Choroid plexus epithelial cell (primary cell): Measurements from ENCODE around the gene HOXC5.

ENCODE experiments used
- DNase-seq: peaks from one replicate; pipeline ENCODE4 v3.0.0-alpha.2; 2010; ENCODE audit warnings: low read depth
- H3K4me3 ChIP-seq: 2 replicates; pipeline ENCODE4 v1.5.1; 2011; ENCODE audit warnings: low read depth, mild to moderate bottlenecking, control low read depth, low read length, moderate library complexity
- TF ChIP-seq, protein P1 (sequence below): conservative IDR thresholded peaks from 2 replicates; pipeline ENCODE4 v1.5.1; 2011; ENCODE audit warnings: low read depth, mild to moderate bottlenecking, control low read depth, inconsistent platforms, low read length, moderate library complexity

Gene HOXC5

DNA sequence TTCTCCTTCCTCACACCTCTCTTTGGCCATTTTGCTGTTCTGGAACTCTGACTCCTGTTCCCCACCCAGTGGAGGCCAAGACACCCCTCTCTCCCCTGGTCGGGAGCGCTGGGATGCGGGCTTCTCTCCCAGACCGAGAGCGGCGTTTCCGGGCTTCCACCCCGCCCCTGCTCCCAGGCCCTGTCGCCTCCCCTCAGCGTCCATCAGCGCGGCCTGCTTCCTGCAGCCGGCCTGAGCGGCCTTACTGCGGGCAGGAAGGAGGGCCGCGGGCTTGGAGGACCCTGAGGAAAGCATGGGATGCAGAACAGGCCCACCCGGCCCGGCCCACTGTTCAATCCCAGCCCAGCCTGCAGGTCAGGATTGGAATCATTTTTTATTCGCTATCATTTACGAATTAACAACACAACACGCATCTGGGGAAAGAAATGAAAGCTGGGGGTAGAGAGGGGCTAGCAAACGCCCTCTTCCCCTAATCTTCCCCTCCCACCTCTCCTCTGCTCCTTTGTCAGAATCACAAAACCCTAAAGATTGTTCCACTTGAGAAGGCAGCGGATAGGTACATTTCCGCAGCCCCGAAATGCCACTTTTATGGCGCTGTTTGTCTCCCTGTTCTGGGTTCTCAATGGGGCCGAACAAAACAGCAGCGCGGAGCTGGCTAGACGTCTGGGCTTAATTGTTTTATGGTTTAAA, 27.9 kb upstream of the HOXC5 start:
- TF ChIP-seq, protein P1, sequence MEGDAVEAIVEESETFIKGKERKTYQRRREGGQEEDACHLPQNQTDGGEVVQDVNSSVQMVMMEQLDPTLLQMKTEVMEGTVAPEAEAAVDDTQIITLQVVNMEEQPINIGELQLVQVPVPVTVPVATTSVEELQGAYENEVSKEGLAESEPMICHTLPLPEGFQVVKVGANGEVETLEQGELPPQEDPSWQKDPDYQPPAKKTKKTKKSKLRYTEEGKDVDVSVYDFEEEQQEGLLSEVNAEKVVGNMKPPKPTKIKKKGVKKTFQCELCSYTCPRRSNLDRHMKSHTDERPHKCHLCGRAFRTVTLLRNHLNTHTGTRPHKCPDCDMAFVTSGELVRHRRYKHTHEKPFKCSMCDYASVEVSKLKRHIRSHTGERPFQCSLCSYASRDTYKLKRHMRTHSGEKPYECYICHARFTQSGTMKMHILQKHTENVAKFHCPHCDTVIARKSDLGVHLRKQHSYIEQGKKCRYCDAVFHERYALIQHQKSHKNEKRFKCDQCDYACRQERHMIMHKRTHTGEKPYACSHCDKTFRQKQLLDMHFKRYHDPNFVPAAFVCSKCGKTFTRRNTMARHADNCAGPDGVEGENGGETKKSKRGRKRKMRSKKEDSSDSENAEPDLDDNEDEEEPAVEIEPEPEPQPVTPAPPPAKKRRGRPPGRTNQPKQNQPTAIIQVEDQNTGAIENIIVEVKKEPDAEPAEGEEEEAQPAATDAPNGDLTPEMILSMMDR: no peak
- no peak for DNase-seq
- no peak overlapping the region for H3K4me3 ChIP-seq

DNA sequence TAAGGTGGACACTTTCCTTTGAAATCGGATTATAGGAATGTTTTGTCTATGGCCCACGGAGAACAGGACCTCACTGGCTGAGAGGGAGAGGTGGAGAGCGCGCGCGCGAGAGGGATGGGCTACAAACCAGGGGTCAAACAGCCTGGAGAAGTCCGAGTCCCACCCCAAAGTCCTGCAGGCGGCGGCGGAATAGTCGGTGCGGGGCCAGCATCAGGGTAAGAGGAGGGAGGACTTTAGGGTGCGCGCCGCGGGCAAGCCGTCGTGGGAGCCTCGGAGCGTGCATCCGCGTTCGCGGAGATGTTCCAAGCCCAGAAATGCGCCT, 27.4 kb upstream of the HOXC5 start:
- no peak for DNase-seq
- TF ChIP-seq, protein P1: no peak
- H3K4me3 ChIP-seq: no peak overlapping the region

DNA sequence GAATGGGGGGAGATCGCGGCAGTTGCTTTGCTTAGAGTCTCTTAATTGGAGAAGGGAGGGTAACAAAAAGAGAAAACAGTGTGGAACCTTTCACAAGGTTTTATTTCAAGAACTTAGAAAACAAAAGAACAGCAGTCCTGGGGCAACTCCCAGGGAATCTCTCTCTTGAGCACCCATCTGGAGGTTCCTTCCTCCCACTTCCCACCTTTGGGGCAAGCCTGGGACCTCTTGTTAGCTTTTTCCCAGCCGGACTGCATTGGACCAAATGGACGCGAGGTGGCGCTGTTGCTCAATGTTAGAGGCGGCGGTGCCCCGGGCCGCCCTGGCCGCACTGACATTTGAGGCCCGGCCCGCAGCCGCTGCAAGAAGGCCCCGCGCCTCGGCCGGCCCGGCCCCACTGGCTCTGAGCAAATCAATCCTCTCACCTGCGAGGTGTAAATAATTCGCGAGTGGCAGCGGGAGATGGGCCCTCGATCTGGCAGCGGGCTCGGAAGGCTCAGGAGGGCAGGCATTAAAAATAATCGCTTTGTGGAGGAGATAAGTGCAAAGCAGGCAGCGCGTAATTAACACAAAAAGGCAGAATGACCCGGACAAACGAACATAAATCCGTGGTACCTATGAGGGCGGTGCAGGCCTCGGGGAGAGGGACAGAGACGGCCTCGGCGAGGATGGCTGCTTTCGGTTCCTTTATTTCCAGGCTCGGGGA, 26.8 kb upstream of the HOXC5 start:
- peak overlapping the region; percentile 35 for H3K4me3 ChIP-seq
- TF ChIP-seq, protein P1: peak; percentile 83

DNA sequence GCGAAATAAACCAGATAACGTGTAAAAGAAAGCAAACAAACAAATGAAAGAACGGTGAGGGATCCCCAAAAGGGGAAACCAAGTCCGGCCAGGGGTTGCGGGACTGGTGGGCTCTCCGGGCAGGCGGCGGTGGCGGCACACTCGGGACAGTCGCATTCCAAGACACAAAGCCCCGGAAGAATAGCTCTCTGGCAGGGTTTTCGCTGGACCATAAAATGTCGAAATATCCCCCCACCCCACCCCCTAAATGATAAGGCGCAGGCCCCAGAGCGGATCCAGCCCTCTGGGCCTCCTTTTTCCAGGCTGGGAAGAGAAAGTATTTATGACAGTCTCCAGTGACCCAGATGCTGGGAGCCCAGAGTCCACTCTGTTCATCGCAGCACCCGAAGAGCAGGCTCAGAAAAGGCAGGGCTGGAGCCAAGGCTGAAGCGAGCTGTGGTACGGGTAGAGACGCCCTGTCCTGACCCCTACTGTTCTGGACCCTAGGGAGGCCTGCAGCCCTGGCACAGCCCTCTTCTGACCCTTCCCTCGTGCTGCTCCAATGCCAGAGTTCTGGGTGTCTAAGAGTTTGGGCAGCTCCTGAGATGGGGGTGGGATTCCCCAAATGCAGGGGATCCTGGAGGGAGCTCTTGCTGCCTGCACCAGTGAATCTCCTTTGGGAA, 26.2 kb upstream of the HOXC5 start:
- no peak for DNase-seq
- TF ChIP-seq, protein P1: no peak
- H3K4me3 ChIP-seq: no peak overlapping the region

More for the DNA sequence above, 26.8 kb upstream of the HOXC5 start:
- peak; percentile 73 for DNase-seq

DNA sequence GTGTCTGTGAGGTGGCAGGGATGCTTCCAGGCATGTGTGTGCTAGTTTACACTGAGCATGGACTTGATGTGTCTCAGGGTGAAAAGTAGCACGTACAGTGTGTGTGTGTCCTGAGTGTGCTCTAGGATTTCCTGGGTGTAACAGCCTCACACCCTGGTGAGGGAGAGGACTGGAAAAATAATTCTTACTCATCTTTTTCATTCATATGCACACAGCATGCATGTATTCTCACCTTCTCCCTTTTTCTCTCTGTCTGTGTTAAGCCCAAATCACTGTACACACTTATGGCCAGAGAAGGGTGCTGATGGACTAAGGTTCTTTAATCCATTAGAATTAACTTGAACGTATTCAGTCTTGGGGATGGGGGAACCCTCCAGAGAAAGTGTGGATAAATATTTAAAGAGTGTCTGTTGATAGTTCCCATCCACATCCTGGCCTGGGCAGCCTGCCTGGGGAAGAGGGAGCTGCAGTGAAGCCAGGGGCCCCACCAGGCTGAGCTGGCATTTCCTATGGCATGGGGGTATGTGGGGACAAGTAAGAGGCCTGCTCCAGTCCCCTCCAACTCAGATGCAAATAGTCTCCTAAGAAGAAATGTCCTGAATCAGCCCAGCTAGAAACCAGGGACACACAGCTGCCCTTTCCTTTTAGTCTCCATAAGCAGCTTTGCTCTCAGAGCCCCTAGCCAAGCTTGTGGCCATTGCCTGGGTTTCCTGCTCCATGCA, 25.2 kb upstream of the HOXC5 start:
- DNase-seq: no peak
- H3K4me3 ChIP-seq: no peak overlapping the region
- TF ChIP-seq, protein P1: no peak

DNA sequence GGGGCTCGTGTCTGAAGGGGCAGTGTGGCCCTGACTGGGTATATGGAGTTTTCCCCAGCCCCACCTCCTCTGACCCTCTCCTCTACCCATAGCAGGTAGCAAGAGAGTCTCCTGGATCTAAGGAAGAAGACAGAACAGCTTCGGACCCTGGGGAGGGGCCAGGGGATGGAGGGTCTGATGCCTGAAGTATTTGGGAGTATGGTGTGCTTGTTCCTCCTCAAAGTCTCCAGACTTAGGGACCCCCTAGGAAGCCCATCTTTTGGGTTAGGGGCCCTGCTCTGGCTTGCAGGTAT, 24.6 kb upstream of the HOXC5 start:
- TF ChIP-seq, protein P1: no peak
- DNase-seq: no peak
- H3K4me3 ChIP-seq: no peak overlapping the region
